HG03097 (cell line): Measurements from ENCODE around the gene TAF4B.
A peak's percentile ranks its signal among the peaks of the same experiment; 100 is the strongest.
"Not testable (repeated sequence)": the region's sequence is repeated elsewhere in the genome, so short reads cannot be mapped to it uniquely, and the experiment has no call there.

Experiments used
- ATAC-seq: cut with Tn5 transposase; IDR thresholded peaks from one replicate; pipeline ENCODE4 v1.9.1; 2021; ENCODE audit not compliant: unreplicated experiment, low FRiP score

The TAF4B gene

DNA sequence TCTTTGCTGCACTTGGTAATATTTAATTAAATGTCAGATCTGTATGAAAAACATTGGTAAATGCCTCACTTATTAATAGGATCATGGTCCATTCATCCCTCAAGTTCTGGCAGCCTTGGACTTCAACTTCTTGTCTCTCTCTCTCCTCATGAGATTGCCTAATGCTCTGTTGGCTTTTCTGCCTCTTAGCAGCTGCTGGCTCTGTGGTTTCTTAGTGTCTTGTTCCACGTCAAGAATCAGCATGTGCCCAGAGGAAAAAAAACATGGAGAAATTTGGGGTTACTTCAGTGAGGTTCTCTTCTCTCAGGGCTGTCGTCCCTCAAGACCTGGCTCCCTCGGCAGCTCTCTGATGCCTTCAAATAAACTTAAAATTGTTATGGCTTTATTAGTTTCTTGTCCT lies 75.4 kb downstream of the TAF4B start:
- ATAC-seq = no peak

DNA sequence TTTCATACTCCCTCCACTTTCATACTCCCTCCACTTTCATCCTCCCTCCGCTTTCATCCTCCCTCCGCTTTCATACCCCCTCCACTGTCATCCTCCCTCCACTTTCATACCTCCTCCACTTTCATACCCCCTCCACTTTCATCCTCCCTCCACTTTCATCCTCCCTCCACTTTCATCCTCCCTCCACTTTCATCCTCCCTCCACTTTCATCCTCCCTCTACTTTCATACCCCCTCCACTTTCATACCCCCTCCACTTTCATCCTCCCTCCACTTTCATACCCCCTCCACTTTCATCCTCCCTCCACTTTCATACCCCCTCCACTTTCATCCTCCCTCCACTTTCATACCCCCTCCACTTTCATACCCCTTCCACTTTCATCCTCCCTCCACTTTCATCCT lies 77.0 kb downstream of the TAF4B start:
- not testable (repeated sequence) for ATAC-seq

DNA sequence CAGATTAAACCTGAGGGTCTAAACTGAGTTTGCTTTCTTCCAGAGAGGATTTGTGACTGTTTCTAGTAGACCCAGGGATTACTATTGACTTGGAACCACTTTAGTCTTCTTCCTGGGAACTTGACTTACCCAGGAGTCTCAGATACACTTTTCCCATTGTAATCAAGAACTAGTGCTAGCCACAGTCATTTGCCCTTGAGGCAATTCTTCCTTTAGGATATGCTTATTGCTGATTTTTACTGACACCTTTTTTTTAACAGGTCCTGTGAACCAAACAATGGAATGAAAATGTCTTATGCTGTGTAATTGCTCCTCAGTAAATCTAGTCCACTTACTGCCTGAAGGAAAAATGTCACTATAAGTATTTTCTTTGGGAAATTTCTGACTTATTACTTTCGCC lies 78.3 kb downstream of the TAF4B start:
- ATAC-seq = no peak

DNA sequence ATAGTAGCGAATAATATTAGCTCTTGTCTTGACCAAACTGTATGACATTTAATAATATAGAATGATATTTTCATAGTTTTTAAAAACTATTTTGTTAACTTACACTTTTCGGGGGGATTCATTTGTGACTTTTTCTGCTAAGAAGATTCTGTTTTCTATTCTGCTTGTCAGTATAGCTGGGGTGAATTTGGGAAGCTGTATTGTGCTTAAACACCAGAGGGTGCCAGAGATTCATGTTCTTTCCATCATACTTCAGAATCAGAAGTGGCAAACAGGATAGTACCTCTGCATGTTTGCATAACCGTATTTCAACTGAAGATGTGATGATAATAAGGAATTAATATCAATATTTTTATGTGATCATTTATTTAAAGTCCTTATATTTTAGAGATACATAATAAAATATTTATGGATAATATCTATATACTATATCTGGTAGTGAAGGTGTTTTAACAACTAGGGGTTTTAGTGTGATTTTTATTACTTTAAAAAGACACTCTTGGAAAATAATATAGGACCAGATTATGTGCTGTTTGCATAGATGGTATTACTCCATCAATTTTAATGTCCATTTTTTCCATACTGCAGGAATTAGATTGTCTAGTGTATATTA lies 81.0 kb downstream of the TAF4B start:
- peak; percentile 71 for ATAC-seq

DNA sequence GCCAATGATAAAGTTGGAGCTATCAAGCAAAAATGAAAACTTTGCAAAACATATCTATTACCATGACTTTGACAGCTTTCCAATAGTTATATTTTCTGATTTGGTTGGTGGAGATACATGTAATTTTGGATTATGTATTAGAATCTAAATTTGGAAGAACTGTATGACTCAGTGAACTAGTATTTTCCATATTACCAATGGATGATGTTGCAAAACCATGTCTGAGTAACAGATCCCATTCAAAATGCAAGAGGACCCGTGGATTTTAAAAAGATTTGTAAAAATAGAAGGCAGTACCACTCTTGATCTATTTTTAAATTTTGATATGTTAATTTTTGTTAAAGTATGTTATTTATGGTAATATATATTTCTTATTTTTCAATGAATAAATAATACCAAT lies 83.0 kb downstream of the TAF4B start:
- no peak for ATAC-seq

DNA sequence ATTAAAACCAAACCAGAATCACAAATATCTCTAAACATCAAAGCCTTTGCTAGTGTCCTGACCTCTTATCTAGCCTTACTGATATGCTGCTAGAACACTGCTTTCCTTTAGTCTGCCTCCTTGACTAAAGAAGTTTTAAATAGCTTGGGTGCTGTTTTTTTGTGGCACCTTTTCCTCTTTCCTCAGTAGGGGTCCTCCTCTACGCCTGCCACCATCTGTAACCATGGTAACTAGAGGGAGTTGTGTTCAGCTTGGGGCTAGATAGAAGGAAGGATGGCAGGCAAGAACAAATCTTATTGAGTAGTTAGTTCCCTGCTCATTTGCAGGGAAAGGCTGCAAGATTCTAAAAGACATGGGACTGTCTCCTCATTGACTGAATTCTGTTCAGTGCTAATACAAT lies 86.0 kb downstream of the TAF4B start:
- ATAC-seq = no peak

DNA sequence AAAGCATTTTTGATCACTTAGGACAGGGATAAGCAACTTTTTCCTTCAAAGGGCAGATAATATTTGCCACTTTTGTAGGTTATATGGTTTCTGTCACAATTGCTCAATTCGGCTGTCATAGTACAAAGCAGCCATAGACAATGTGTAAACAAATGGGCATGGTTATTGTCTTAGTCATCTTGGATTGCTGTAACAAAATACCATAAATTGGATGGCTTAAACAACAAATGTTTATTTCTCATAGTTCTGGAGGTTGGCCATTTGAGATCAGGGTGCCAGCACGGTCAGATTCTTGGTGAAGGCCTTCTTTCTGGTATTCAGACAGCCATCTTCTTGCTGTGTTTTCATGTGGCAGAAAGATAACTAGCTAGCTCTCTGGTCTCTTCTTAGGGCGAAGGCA lies 91.2 kb downstream of the TAF4B start:
- ATAC-seq = no peak

DNA sequence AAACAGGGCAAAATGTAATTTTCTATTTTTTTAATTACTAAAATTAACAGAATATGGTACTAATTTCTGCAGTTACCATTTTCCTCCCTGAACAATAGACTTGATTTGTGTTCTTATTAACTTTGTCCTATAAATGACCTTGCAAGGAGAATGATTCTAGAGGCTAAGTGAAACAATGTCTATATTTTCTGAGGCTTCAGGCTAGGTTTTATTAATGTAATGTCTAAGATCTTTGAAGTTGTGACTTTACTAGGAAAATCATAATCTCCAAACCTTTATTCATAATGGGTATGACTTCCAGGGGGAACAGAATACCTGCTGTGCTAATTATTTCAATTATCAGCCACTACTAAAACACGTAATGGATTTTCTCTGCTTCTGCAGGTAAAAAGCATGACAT lies 94.4 kb downstream of the TAF4B start:
- ATAC-seq = no peak

DNA sequence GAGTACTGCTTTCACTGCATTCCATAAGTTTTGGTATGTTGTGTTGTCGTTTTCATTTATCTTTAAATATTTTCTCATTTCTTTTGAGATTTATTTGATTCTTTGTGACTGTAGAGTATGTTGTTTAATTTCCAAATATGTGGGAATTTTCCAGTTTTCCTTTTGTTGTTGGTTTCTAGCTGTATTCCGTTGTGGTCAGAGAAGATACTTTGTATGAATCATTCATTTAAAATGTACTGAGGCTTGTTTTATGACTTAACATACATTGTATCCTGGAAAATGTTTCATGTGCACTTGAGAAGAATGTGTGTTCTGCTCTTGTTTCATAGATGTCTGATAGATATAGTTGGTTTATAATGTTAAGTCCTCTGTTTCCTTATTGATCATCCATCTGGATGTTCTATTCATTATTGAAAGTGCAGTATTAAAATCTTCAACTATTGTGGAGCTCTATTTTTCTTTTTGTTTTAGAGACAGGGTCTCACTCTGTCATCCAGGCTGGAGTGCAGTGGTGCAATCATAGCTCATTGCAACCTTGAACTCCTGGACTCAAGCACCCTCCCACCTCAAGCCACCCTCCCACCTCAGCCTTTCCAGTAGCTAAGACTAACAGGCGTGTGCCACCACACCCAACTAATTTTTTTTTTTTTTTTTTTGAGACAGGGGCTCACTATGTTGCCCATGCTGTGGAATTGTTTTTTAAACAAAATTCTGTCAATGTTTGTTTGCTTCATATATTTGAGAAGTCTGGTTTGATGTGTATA lies 96.8 kb downstream of the TAF4B start:
- ATAC-seq = no peak

DNA sequence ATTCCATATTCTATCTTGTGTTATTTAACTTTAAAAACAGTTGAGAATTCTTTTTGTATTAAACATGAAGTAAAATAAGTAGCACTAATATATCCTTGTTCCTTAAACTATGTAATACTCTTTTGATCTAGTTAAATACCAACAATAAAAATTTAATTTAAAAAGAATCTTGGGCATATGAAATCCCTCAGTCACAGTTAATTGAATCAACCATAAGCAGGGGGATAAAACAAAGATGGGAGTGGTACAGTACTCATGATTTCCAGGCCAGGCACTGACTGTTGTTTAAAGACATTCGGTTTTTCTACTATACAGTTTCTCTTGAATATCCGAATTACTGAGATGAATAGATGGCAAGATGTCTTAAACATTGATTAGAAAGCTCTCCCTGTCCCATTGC lies 99.5 kb downstream of the TAF4B start:
- ATAC-seq = no peak

DNA sequence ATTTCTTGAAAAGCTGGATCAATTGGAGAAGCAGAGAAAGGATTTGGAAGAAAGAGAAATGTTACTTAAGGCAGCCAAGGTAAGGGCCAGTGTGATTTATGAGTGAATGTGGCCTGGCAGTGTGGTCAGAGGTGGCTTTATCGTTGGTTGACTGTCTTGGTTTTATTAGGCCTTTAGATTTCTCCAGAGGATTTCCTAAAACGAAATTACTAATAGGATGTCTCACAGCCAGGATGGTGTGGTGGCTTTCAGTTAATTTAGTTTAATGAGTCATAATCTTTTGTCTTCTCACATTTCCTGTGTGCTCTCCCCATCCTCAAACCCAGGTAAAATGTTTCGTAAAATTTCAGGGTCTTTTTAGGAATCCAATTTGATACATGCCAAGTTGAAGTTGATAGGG lies 100.8 kb downstream of the TAF4B start:
- ATAC-seq = no peak

DNA sequence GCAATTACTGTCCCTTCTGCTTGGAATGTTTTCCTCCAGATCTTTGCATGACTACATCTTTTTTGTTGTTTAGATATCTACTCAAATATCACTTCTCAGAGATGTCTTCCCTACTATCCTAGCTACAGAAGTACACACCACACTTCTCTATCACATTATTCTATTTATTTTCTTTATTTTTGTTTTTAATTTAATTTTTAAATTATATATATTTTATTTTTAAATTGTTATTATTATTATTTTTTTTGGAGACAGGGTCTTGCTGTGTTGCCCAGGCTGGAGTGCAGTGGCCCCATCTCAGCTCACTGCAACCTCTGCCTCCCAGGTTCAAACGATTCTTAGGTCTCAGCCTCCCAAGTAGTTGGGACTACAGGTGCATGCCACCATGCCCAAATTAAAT lies 106.7 kb downstream of the TAF4B start:
- ATAC-seq = no peak

DNA sequence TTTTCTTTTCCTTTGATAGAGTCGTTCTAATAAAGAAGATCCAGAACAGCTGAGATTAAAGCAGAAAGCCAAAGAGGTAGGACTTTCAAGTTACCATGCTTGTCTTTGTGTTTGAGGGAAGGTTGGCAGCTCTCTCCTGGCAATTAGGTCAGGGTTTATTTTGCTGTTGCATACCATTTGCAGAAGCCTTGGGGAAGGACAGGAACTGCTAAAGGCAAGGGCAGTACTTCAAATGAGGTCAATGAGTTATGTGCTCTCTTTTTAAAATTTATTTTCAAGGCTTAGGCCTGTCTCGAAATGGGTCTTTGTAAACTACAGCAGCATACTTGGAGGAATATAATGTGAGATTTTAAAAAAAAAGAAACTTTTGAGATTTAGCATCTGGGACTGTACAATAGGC lies 108.9 kb downstream of the TAF4B start:
- ATAC-seq = no peak

DNA sequence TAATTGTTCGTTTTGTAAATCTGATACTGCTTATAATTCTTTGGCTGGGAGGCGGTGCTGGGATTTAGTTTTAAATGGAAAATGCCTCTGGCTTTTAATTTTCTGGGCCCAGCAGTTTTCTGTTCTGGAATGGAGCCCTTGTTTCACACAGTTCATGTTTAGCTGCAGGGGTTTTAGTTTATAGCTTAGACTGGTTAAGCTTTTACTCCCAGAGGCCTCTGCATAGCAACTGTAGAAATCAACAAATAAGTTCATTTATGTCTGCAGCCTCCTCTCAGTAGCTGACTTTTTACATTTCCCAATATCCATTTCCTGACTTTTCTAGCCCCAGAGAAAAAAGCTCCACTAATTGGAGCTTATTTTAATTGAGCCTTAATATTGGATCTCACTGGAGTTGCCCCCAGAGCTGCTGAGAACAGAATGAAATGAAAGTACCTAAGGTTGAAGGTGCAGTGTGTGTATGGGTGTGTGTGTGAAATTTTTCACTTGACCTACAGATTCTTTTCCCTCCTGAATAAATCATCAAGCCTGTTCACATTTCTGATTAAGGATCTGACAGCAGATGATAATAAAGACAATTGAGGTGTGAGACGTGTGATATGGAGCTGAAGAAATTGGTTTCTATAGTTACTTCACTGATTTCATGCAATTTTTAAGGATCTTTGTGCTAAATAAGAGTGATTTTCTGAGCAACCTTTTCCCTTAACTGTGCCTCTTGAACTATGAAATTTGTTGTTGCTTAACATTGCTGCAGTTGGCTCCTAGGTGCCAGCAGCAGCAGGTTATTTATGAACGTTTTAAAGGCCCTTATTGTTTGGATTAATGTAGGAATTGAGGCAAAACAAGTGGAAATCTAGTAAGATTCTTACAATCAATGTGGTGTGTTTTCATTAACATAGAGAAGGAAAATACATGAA lies 109.6 kb downstream of the TAF4B start:
- no peak for ATAC-seq

DNA sequence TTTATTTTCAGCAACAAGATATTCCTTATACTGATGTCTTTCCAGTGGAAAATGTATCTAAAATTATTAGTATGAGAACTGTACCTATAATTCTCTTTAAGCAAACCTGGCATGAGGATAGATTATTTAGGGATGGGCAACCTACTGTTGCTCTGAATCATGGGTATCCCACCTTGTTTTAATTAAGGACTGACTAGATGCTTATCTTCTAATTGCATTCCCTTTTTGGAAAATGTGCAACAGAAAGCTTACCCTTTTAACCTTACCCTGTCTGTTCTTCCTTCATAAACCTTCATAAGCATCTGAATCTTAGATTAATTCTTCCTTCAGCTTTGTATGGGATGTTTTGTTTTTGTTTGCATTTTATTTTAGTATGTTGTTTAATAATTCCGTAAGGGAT lies 110.3 kb downstream of the TAF4B start:
- no peak for ATAC-seq

DNA sequence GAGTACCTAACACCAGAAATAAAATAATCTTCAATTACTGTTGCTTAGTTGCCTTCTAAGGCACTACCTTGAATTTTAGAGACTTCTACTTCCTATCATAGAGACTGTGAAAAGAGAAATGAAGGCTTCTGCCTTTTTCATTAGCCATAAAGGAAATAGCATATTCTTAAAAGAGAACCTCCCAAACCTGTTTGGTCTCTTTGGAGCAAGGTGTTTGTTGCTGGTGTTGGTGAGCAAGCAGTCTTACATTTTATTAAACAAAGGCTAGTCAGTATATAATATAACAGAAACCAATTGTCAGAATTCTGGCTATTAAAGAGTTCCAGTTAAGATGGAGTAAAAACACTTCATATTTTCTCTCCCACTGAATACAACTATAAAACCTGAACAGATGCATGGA lies 116.4 kb downstream of the TAF4B start:
- ATAC-seq = no peak

DNA sequence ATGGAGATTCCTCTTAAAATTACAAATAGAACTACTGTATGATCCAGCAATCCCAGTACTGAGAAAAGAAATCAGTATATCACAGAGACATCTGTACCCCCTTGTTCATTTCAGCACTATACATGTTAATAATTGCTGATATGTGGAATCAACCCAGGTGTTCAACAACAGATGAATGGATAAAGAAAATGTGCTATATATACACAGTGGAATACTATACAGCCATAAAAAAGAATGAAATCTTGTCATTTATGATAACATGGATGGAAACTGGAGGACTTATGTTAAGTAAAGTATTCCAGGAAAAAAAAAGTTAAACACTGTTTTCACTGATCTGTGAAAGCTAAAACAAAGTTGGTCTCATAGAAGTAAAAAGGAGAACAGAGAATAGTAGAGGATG lies 124.7 kb downstream of the TAF4B start:
- ATAC-seq = no peak

DNA sequence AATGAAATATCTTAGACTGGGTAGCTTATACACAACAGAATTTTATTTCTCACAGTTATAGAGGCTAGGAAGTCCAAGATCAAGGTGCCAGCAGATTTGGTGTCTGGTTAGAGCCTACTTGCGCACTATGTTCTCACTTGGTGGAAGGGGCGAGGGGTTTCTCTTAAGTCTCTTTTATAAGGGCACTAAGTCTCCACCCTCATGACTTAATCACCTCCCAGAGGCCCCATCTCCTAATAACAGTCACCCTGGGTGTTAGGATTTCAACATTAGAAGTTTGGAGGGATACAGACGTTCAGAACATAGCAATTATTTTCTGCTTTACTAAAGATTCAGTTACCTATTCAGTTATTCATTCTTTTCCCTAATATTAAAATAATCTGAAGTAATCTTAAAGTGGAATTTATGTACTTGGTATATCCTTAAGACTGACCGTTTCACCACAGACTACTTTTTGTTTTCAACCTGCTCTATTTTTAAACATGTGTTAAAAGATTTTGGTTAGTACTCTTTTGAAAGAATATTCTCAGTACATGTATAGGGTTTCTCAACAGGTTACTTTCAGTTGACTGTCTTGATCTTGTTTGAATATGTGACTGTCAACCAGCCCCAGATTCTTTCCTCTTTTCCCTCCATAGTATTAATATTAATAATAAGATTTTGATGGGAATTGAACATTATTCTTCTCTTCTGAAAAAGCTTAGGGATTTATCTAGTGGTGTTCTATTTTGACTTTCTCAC lies 130.0 kb downstream of the TAF4B start:
- no peak for ATAC-seq

DNA sequence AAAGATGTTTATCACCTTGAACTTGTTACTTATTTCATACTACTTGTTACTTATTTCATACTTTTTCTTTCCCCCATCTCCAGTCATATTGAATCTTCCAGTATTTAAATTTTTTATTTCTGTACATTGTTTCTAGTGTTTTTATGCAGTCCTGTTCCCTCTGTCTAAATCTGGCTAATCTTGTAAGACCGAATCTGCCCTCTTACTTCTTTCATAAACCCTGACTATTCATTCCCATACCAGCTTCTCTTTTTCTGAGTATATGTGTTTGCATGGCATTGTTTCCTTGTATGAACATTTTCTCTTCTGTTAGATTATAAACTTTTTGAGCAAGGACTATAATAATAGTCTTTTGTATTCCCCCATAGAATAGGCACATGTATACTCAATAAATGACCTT lies 131.7 kb downstream of the TAF4B start:
- no peak for ATAC-seq

DNA sequence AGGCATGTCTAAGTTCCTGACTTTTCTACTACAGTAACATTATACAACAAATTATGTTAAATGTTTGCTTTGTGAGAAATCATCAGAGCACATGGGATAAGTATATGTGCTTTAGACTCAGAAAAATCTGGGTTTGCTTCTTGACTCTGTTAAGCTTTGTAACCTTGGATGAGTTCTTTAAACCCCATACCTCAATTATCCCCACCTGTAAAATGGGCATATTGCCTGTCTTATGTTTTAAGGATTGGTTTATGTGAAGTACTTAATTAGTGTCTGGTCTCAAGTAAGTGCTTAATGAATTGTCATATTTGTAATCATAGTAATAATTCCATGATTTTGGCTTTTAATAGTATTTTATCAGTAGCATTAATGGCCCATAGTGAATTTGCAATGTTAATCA lies 135.8 kb downstream of the TAF4B start:
- no peak for ATAC-seq

DNA sequence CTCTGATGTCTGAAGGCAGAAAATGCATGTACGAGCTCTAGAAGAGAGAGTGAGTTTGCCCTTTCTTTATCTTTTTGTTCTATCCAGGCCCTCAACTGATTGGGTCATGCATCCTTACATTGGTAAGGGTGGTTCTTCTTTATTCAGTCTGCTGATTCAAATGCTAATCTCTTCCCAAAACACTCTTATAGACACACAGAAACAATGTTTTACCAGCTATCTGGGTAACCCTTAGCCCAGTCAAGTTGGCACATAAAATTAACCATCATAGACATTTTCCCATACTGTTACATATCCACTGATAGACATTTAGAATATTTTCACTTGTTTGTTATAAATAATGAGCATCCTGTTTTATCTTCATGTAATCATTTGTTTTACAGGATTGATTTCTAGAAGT lies 141.2 kb downstream of the TAF4B start:
- no peak for ATAC-seq
